HPDE6-E6E7 (cell line): Measurements from ENCODE around the gene GLOD4.
"Not testable (repeated sequence)": the region's sequence is repeated elsewhere in the genome, so short reads cannot be mapped to it uniquely, and the experiment has no call there.

ENCODE experiments used
- DNase-seq: peaks from one replicate; pipeline ENCODE4 v3.0.0; 2011; ENCODE audit warnings: missing footprints; ENCODE audit errors: extremely low spot score

Gene GLOD4

GRCh38 chr17:802481-802880 lies 20.4 kb upstream of the GLOD4 start:
- no peak for DNase-seq

GRCh38 chr17:801660-802059 lies 19.6 kb upstream of the GLOD4 start:
- DNase-seq: no peak

- DNase-seq: no peak
Measured at GRCh38 chr17:800446-801242, 18.6 kb upstream of the GLOD4 start.

GRCh38 chr17:799261-799660 lies 17.2 kb upstream of the GLOD4 start:
- no peak for DNase-seq

GRCh38 chr17:798246-798645 lies 16.2 kb upstream of the GLOD4 start:
- DNase-seq: no peak

GRCh38 chr17:797236-797840 lies 15.3 kb upstream of the GLOD4 start:
- no peak for DNase-seq

- no peak for DNase-seq
Measured at GRCh38 chr17:796609-797008, 14.5 kb upstream of the GLOD4 start.

- no peak for DNase-seq
Measured at GRCh38 chr17:795721-796120, 13.6 kb upstream of the GLOD4 start.

GRCh38 chr17:795276-795675 lies 13.2 kb upstream of the GLOD4 start:
- DNase-seq: no peak

GRCh38 chr17:794876-795275 lies 12.8 kb upstream of the GLOD4 start:
- DNase-seq: peak; percentile 50

GRCh38 chr17:792277-792676 lies 10.2 kb upstream of the GLOD4 start:
- no peak for DNase-seq

GRCh38 chr17:791829-792228 lies 9.7 kb upstream of the GLOD4 start:
- no peak for DNase-seq

GRCh38 chr17:790874-791247 lies 8.8 kb upstream of the GLOD4 start:
- DNase-seq: not testable (repeated sequence)

GRCh38 chr17:789931-790873 lies 8.1 kb upstream of the GLOD4 start:
- peak; percentile 87 for DNase-seq

GRCh38 chr17:789160-789840 lies 7.2 kb upstream of the GLOD4 start:
- DNase-seq: no peak

GRCh38 chr17:788551-788950 lies 6.5 kb upstream of the GLOD4 start:
- no peak for DNase-seq

- DNase-seq: no peak
Measured at GRCh38 chr17:787641-788221, 5.7 kb upstream of the GLOD4 start.

- not testable (repeated sequence) for DNase-seq
Measured at GRCh38 chr17:785901-786300, 3.8 kb upstream of the GLOD4 start.

- DNase-seq: no peak
Measured at GRCh38 chr17:784143-784542, 2.1 kb upstream of the GLOD4 start.

- DNase-seq: no peak
Measured at GRCh38 chr17:778096-778495, 4.0 kb downstream of the GLOD4 start.

- DNase-seq: no peak
Measured at GRCh38 chr17:774313-774584, 7.8 kb downstream of the GLOD4 start.
